Body of pancreas (tissue), 4 donors: ENCODE data around the gene PRR4. TPM values are rescaled to one million over a fixed set of nuclear protein-coding genes. Genes with fewer than 3 reads are reported as not detected.

Source experiments
- ATAC-seq: fragments of 150-250 bp; one replicate; pipeline ENCODE4 v1.9.1; 2016
- DNase-seq, 4 donors: peaks; one replicate each; pipeline ENCODE4 v3.0.0-alpha.2; 2019
- H3K27ac ChIP-seq, 4 donors: fragments of 200-600 bp; sonication (generic); 1 replicate in 3 of 4; 2 replicates in 1 of 4; pipeline versions ENCODE4 v1.5.1 to v1.6.1; 2016 to 2019; ENCODE audit warnings: mild to moderate bottlenecking in 1 of 4, mixed read lengths in 1 of 4, moderate library complexity in 1 of 4
- H3K27me3 ChIP-seq, 2 donors: fragments of 200-600 bp; sonication (generic); one replicate each; pipeline ENCODE4 v1.6.0; 2016; ENCODE audit warnings: mild to moderate bottlenecking in 1 of 2
- H3K36me3 ChIP-seq, 2 donors: fragments of 200-600 bp; sonication (generic); replicated peaks in 1 of 2; 2 replicates each; pipeline ENCODE4 v1.5.1; 2016; ENCODE audit warnings: low read depth in 2 of 2; ENCODE audit not compliant: insufficient read depth in 1 of 2
- H3K4me1 ChIP-seq: fragments of 200-600 bp; sonication (generic); one replicate; pipeline ENCODE4 v1.6.0; 2016
- H3K4me3 ChIP-seq, 2 donors: fragments of 200-600 bp; sonication (generic); 1 replicate in 1 of 2; 2 replicates in 1 of 2; pipeline ENCODE4 v1.5.1; 2016 to 2019
- H3K9me3 ChIP-seq, 3 donors: fragments of 200-600 bp; sonication (generic); 1 replicate in 2 of 3; 2 replicates in 1 of 3; pipeline ENCODE4 v1.5.1; 2016
- POLR2A ChIP-seq, 3 donors: fragments of 450-650 bp; IDR thresholded peaks; one replicate each; pipeline ENCODE4 v1.6.1; 2016; ENCODE audit warnings: antibody characterized with exemption in 3 of 3, mild to moderate bottlenecking in 2 of 3
- WGBS, 2 donors: methylation state at CpG; one replicate each; pipeline ENCODE4 v1.1.5; 2017; 5-methylcytosine and 5-hydroxymethylcytosine counted together
- intact Hi-C: fragments of 100-400 bp; cut with DNase I; formaldehyde crosslinking; loops from one replicate; pipeline ENCODE4 v1.15.1; 2023
- total RNA-seq, 2 donors: library from RNA; depleted of rRNA; stranded (reverse); fragments of >200 nt; gene quantifications; one replicate each; pipeline ENCODE4 v1.1.0, GENCODE V29; 2016
- TF ChIP-seq, protein P1 (sequence below), 7 experiments: fragments of 450-650 bp in 4 of 7; fragments of 200-600 bp in 3 of 7; sonication (generic) in 3 of 7; IDR thresholded peaks; one replicate each; pipeline ENCODE4 v1.5.1; 2016 to 2019; ENCODE audit warnings: antibody characterized with exemption in 7 of 7

Gene PRR4
- total RNA-seq, 2 donors from 2014 or later, result 3.4 TPM; not detected in 1

DNA sequence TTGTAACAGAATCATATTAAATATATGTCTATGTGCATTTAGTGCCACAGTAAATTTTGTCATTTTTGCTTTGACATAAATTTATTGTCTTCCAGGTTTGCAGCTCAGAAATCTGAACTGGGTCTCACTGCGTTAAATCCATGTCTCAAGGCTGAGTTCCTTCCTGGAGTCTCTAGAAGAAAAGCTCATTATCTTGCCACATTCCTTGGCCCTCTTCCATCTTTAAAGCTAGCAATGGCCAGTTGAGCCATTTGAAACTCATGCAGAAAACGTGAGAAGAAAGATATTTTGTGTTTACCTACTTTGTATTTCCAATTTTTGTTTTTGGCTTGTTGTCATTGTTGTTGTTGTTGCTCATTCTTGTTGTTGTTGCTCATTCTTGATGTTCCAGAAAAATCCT is 24.1 kb upstream of the PRR4 start:
- no peaks in the 10 kb centered on the region for H3K27me3 ChIP-seq
- DNase-seq, result no peak
- H3K4me1 ChIP-seq, result no peaks in the 10 kb centered on the region
- no peaks in the 10 kb centered on the region for H3K9me3 ChIP-seq
- ATAC-seq, result no peak
- intact Hi-C loops, result no loop called here
- H3K27ac ChIP-seq, result no peak overlapping the region
- no peak for TF ChIP-seq POLR2A (IDR thresholded peaks at IDR 0.05)
- TF ChIP-seq, protein P1, sequence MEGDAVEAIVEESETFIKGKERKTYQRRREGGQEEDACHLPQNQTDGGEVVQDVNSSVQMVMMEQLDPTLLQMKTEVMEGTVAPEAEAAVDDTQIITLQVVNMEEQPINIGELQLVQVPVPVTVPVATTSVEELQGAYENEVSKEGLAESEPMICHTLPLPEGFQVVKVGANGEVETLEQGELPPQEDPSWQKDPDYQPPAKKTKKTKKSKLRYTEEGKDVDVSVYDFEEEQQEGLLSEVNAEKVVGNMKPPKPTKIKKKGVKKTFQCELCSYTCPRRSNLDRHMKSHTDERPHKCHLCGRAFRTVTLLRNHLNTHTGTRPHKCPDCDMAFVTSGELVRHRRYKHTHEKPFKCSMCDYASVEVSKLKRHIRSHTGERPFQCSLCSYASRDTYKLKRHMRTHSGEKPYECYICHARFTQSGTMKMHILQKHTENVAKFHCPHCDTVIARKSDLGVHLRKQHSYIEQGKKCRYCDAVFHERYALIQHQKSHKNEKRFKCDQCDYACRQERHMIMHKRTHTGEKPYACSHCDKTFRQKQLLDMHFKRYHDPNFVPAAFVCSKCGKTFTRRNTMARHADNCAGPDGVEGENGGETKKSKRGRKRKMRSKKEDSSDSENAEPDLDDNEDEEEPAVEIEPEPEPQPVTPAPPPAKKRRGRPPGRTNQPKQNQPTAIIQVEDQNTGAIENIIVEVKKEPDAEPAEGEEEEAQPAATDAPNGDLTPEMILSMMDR (IDR thresholded peaks at IDR 0.05), result no peak
- H3K36me3 ChIP-seq, result peaks cover 0 to 3% of the 10 kb centered on the region in 2 donors
- whole genome bisulfite sequencing, 2 donors, result 24 to 25% methylated on average over 2 of the region's 2 CpGs
- H3K4me3 ChIP-seq, result no peak overlapping the region

DNA sequence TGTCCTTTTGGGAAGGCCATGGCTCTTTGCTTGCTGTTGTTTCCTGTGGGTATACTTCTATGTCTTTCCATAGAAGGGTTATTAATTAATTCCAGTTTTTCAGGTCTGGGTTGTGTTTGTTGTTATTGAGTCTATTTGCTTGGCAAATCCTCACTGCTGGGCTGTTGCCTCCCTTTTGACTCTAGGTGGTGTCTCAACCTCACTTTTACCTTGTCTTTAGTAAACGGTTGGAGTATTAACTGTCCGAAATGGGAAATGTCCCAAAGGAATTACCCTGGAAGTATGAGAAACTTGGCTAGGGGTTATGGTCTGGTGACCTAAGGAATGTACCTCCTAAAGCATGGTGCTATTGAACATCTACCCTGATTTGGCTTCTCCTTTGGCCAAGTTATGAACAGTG is 18.1 kb upstream of the PRR4 start:
- WGBS, 2 donors, result 30 to 50% methylated on average over 2 of the region's 2 CpGs
- Histone ChIP-seq H3K9me3 (no peaks in the 10 kb centered on the region), H3K27me3 (no peaks in the 10 kb centered on the region), H3K36me3 (no peaks in the 10 kb centered on the region), H3K4me3 (no peak overlapping the region), H3K27ac (no peak overlapping the region), H3K4me1 (no peaks in the 10 kb centered on the region)
- DNase-seq (no peak), ATAC-seq (no peak)
- TF ChIP-seq, protein P1 (IDR thresholded peaks at IDR 0.05), result peak in 4 of 7 experiments; percentile 10 to 25 (median 15)
- no peak for TF ChIP-seq POLR2A (IDR thresholded peaks at IDR 0.05)
- intact Hi-C loops, result no loop called here

DNA sequence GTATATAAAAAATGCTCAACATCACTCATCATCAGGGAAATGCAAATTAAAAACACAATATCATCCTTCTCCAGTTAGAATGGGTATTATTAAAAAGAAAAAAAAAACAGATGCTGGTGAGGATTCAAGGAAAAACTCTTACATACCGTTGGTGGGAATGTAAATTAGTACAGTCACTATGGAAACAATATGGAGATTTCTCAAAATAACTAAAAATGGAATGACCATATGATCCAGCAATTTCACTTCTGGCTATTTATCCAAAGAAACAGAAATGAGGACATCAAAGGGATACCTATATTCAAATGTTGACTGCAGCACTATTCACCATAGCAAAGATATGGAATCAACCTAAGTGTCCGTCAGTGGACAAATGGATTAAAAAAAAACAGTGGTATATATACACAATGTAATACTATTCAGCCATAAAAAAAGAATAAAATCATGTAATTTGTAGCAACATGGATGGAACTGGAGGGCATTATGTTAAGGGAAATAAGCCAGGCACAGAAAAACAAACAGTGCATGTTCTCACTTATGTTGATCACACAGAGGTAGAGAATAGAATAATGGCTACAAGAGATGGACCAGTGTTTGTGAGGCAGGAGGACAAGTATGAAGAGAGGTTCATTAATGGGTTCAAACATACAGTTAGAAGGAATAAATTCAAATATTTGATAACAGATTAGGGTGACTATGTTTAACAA is 14.4 kb upstream of the PRR4 start:
- DNase-seq (no peak), ATAC-seq (no peak)
- WGBS, 2 donors, result 93 to 97% methylated on average over 2 of the region's 2 CpGs
- H3K9me3 ChIP-seq, result peaks cover 0 to 5% (median 2%) of the 10 kb centered on the region in 3 donors
- no peaks in the 10 kb centered on the region for H3K27me3 ChIP-seq
- no peaks in the 10 kb centered on the region for H3K36me3 ChIP-seq
- H3K4me3 ChIP-seq, result no peak overlapping the region
- no peak overlapping the region for H3K27ac ChIP-seq
- intact Hi-C loops, result no loop called here
- H3K4me1 ChIP-seq, result no peaks in the 10 kb centered on the region
- TF ChIP-seq, protein P1 (IDR thresholded peaks at IDR 0.05), result no peak
- no peak for TF ChIP-seq POLR2A (IDR thresholded peaks at IDR 0.05)

DNA sequence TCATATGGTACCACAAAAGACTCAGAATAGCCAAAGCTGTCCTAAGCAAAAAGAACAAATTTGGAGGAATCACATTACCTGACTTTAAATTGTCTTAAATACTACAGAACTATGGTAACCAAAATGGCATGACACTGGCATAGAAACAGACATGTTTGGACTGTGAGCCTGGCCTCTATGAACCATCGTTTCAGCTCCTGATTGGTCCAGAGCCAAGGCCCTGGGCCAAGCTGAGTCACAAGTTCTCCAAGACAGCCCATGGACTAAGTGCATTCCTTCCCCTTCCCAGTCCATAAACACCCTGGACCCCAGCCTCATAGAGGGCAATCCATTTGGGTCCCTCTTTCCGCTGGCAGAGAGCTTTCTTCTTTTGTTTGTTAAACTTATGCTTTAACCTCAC is 12.1 kb upstream of the PRR4 start:
- Histone ChIP-seq H3K36me3 (no peaks in the 10 kb centered on the region), H3K4me3 (no peak overlapping the region), H3K27ac (no peak overlapping the region), H3K9me3 (peaks cover 0 to 6% (median 2%) of the 10 kb centered on the region in 3 donors), H3K27me3 (no peaks in the 10 kb centered on the region), H3K4me1 (no peaks in the 10 kb centered on the region)
- intact Hi-C loops, result no loop called here
- WGBS, 2 donors, result 71 to 89% methylated on average over 2 of the region's 2 CpGs
- TF ChIP-seq, protein P1 (IDR thresholded peaks at IDR 0.05), result no peak
- TF ChIP-seq POLR2A (IDR thresholded peaks at IDR 0.05), result no peak
- ATAC-seq, result no peak
- no peak for DNase-seq

DNA sequence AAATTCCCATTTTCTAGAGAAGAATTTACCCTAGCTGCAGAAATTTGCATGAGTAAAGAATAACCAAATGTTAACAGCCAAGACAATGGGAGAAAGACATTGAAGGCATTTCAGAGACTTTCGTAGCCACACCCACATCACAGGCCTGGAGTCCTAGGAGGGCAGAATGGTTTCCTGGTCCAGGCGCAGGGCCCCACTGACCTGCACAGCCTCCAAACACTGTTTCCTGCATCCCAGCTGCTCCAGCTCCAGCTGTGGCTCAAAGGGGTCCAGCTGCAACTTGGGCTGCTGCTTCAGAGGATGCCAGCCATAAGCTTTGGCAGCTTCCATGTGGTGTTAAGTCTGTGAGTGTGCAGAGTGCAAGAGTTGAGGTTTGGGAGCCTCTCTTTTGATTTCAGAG is 6.5 kb upstream of the PRR4 start:
- ATAC-seq (no peak), DNase-seq (no peak)
- no peaks in the 10 kb centered on the region for H3K27me3 ChIP-seq
- H3K27ac ChIP-seq, result no peak overlapping the region
- H3K36me3 ChIP-seq, result no peaks in the 10 kb centered on the region
- H3K9me3 ChIP-seq, result peaks cover 0 to 6% (median 0%) of the 10 kb centered on the region in 3 donors
- H3K4me3 ChIP-seq, result no peak overlapping the region
- WGBS, 2 donors, result 98 to 100% methylated on average over 2 of the region's 2 CpGs
- TF ChIP-seq, protein P1 (IDR thresholded peaks at IDR 0.05), result no peak
- TF ChIP-seq POLR2A (IDR thresholded peaks at IDR 0.05), result no peak
- intact Hi-C loops, result no loop called here
- no peaks in the 10 kb centered on the region for H3K4me1 ChIP-seq
